T-helper 1 cell treated with Interleukin-12 subunit alpha and Interleukin-12 subunit beta and Interleukin-4 antibody, amounts not matched to agents 30 μg/mL and 1 μg/mL, for 36 hours (primary cell): ENCODE results near the gene C1orf159.
A peak's percentile ranks its signal among the peaks of the same experiment; 100 is the strongest.
"Not testable (repeated sequence)": the region's sequence is repeated elsewhere in the genome, so short reads cannot be mapped to it uniquely, and the experiment has no call there.

ENCODE experiments used
- H3K27ac Mint-ChIP-seq: one replicate; pipeline ENCODE4 v1.8.0; 2021; ENCODE audit warnings: mild to moderate bottlenecking, mixed read lengths
- H3K27me3 Mint-ChIP-seq: one replicate; pipeline ENCODE4 v1.8.0; 2021; ENCODE audit warnings: low read depth, mixed read lengths
- H3K36me3 Mint-ChIP-seq: one replicate; pipeline ENCODE4 v1.8.0; 2021; ENCODE audit warnings: low read depth, mixed read lengths
- H3K4me1 Mint-ChIP-seq: one replicate; pipeline ENCODE4 v1.8.0; 2021; ENCODE audit warnings: low read depth, mixed read lengths
- H3K4me3 Mint-ChIP-seq: one replicate; pipeline ENCODE4 v1.8.0; 2021; ENCODE audit warnings: mild to moderate bottlenecking, moderate library complexity, mixed read lengths
- H3K9me3 Mint-ChIP-seq: one replicate; pipeline ENCODE4 v1.8.0; 2021; ENCODE audit warnings: mixed read lengths

Gene C1orf159

GRCh38 chr1:1071486-1072298 lies 44.2 kb downstream of the C1orf159 start:
- Mint-ChIP-seq H3K27me3 (no peaks in the 10 kb centered on the region), H3K9me3 (no peaks in the 10 kb centered on the region), H3K4me3 (no peak overlapping the region), H3K27ac (no peak overlapping the region), H3K36me3 (no peaks in the 10 kb centered on the region), H3K4me1 (no peaks in the 10 kb centered on the region)

GRCh38 chr1:1069711-1070676 lies 45.9 kb downstream of the C1orf159 start:
- no peaks in the 10 kb centered on the region for H3K27me3 Mint-ChIP-seq
- H3K27ac Mint-ChIP-seq, result no peak overlapping the region
- H3K36me3 Mint-ChIP-seq, result no peaks in the 10 kb centered on the region
- no peaks in the 10 kb centered on the region for H3K9me3 Mint-ChIP-seq
- H3K4me1 Mint-ChIP-seq, result no peaks in the 10 kb centered on the region
- no peak overlapping the region for H3K4me3 Mint-ChIP-seq

GRCh38 chr1:1069056-1069710 lies 46.7 kb downstream of the C1orf159 start:
- no peaks in the 10 kb centered on the region for H3K9me3 Mint-ChIP-seq
- peak overlapping the region; percentile 73 for H3K4me3 Mint-ChIP-seq
- H3K27ac Mint-ChIP-seq, result peak overlapping the region; percentile 70
- no peaks in the 10 kb centered on the region for H3K27me3 Mint-ChIP-seq
- no peaks in the 10 kb centered on the region for H3K4me1 Mint-ChIP-seq
- no peaks in the 10 kb centered on the region for H3K36me3 Mint-ChIP-seq

GRCh38 chr1:1068517-1069055 lies 47.3 kb downstream of the C1orf159 start:
- peak overlapping the region; percentile 36 for H3K27ac Mint-ChIP-seq
- H3K4me1 Mint-ChIP-seq, result no peaks in the 10 kb centered on the region
- peak overlapping the region; percentile 10 for H3K4me3 Mint-ChIP-seq
- no peaks in the 10 kb centered on the region for H3K27me3 Mint-ChIP-seq
- H3K9me3 Mint-ChIP-seq, result no peaks in the 10 kb centered on the region
- no peaks in the 10 kb centered on the region for H3K36me3 Mint-ChIP-seq

GRCh38 chr1:1067860-1068516 lies 47.9 kb downstream of the C1orf159 start:
- H3K4me1 Mint-ChIP-seq, result peaks cover 2% of the 10 kb centered on the region
- no peaks in the 10 kb centered on the region for H3K27me3 Mint-ChIP-seq
- peak overlapping the region; percentile 54 for H3K4me3 Mint-ChIP-seq
- H3K27ac Mint-ChIP-seq, result peak overlapping the region; percentile 36
- H3K9me3 Mint-ChIP-seq, result no peaks in the 10 kb centered on the region
- no peaks in the 10 kb centered on the region for H3K36me3 Mint-ChIP-seq

GRCh38 chr1:1067284-1067859 lies 48.5 kb downstream of the C1orf159 start:
- H3K4me3 Mint-ChIP-seq, result peak overlapping the region; percentile 50

GRCh38 chr1:1066403-1067283 lies 49.2 kb downstream of the C1orf159 start:
- H3K4me1 Mint-ChIP-seq, result peaks cover 2% of the 10 kb centered on the region
- no peak overlapping the region for H3K4me3 Mint-ChIP-seq
- no peaks in the 10 kb centered on the region for H3K36me3 Mint-ChIP-seq
- H3K27ac Mint-ChIP-seq, result no peak overlapping the region
- no peaks in the 10 kb centered on the region for H3K9me3 Mint-ChIP-seq
- no peaks in the 10 kb centered on the region for H3K27me3 Mint-ChIP-seq

More at GRCh38 chr1:1067284-1067859, 48.5 kb downstream of the C1orf159 start:
- H3K4me1 Mint-ChIP-seq, result peaks cover 2% of the 10 kb centered on the region
- H3K27me3 Mint-ChIP-seq, result no peaks in the 10 kb centered on the region
- no peaks in the 10 kb centered on the region for H3K9me3 Mint-ChIP-seq
- no peaks in the 10 kb centered on the region for H3K36me3 Mint-ChIP-seq
- no peak overlapping the region for H3K27ac Mint-ChIP-seq

GRCh38 chr1:1065940-1066304 lies 50.0 kb downstream of the C1orf159 start:
- H3K27ac Mint-ChIP-seq, result peak overlapping the region; percentile 7
- not testable (repeated sequence) for H3K4me3 Mint-ChIP-seq, H3K36me3 Mint-ChIP-seq, H3K27me3 Mint-ChIP-seq, H3K9me3 Mint-ChIP-seq, H3K4me1 Mint-ChIP-seq

GRCh38 chr1:1065265-1065939 lies 50.5 kb downstream of the C1orf159 start:
- peaks cover 5% of the 10 kb centered on the region for H3K4me1 Mint-ChIP-seq
- no peaks in the 10 kb centered on the region for H3K27me3 Mint-ChIP-seq
- no peak overlapping the region for H3K4me3 Mint-ChIP-seq
- peak overlapping the region; percentile 7 for H3K27ac Mint-ChIP-seq
- no peaks in the 10 kb centered on the region for H3K36me3 Mint-ChIP-seq
- no peaks in the 10 kb centered on the region for H3K9me3 Mint-ChIP-seq

- H3K27me3 Mint-ChIP-seq, result no peaks in the 10 kb centered on the region
Observed at GRCh38 chr1:1063945-1064831, 51.7 kb downstream of the C1orf159 start.

GRCh38 chr1:1063261-1063944 lies 52.5 kb downstream of the C1orf159 start:
- no peaks in the 10 kb centered on the region for H3K36me3 Mint-ChIP-seq
- H3K4me3 Mint-ChIP-seq, result peak overlapping the region; percentile 46
- peaks cover 10% of the 10 kb centered on the region for H3K4me1 Mint-ChIP-seq
- H3K9me3 Mint-ChIP-seq, result no peaks in the 10 kb centered on the region
- peaks cover 5% of the 10 kb centered on the region for H3K27me3 Mint-ChIP-seq
- H3K27ac Mint-ChIP-seq, result peak overlapping the region; percentile 57

More at GRCh38 chr1:1063945-1064831, 51.7 kb downstream of the C1orf159 start:
- H3K4me3 Mint-ChIP-seq, result no peak overlapping the region
- H3K4me1 Mint-ChIP-seq, result peaks cover 10% of the 10 kb centered on the region
- H3K36me3 Mint-ChIP-seq, result no peaks in the 10 kb centered on the region
- peak overlapping the region; percentile 45 for H3K27ac Mint-ChIP-seq
- no peaks in the 10 kb centered on the region for H3K9me3 Mint-ChIP-seq
